Activated B cell treated with CpG ODN at 0.5 μM for 24 hours (primary cell): Measurements from ENCODE around the gene MEIKIN. TPM values are rescaled to one million over a fixed set of nuclear protein-coding genes. Genes with fewer than 3 reads are reported as not detected.

Experiments
- ATAC-seq: fragments of 200-7000 bp; cut with Tn5 transposase; one replicate; pipeline ENCODE4 v1.10.0; 2021; ENCODE audit warnings: low read depth, mild to moderate bottlenecking, moderate library complexity
- CTCF ChIA-PET: fragments of 350-600 bp; sonication (Branson Sonifier 250); formaldehyde crosslinking; loops from one replicate; lab custom pipeline; 2021; ENCODE audit warnings: antibody characterized with exemption; lab: Charles Lee
- POLR2A ChIA-PET: fragments of 350-600 bp; sonication (Branson Sonifier 250); formaldehyde crosslinking; loops from one replicate; lab custom pipeline; 2021; ENCODE audit warnings: antibody characterized with exemption; lab: Charles Lee
- DNase-seq: peaks from one replicate; pipeline ENCODE4 v3.0.0; 2022
- H3K27ac Mint-ChIP-seq: one replicate; pipeline ENCODE4 v1.8.0; 2020; ENCODE audit warnings: mixed read lengths
- H3K27me3 Mint-ChIP-seq: one replicate; pipeline ENCODE4 v1.8.0; 2021; ENCODE audit warnings: mixed read lengths
- H3K36me3 Mint-ChIP-seq: one replicate; pipeline ENCODE4 v1.8.0; 2021; ENCODE audit warnings: low read depth, mixed read lengths
- H3K4me1 Mint-ChIP-seq: one replicate; pipeline ENCODE4 v1.8.0; 2021; ENCODE audit warnings: mixed read lengths
- H3K4me3 Mint-ChIP-seq: one replicate; pipeline ENCODE4 v1.8.0; 2020; ENCODE audit warnings: mild to moderate bottlenecking, mixed read lengths
- H3K9me3 Mint-ChIP-seq: one replicate; pipeline ENCODE4 v1.8.0; 2020; ENCODE audit warnings: mixed read lengths
- intact Hi-C: fragments of 100-400 bp; cut with micrococcal nuclease; formaldehyde crosslinking; loops from one replicate; pipeline ENCODE4 v1.15.1; 2024
- total RNA-seq: library from RNA; stranded (reverse); gene quantifications from 2 replicates; pipeline ENCODE4 v1.2.3, GENCODE V29; 2022
- TF ChIP-seq, protein P1 (sequence below): fragments of 200-600 bp; IDR thresholded peaks from one replicate; pipeline ENCODE4 v1.8.0; 2022; ENCODE audit warnings: antibody characterized with exemption, mild to moderate bottlenecking

The MEIKIN gene
- total RNA-seq, 1 donor from 2014 or later = not detected

DNA sequence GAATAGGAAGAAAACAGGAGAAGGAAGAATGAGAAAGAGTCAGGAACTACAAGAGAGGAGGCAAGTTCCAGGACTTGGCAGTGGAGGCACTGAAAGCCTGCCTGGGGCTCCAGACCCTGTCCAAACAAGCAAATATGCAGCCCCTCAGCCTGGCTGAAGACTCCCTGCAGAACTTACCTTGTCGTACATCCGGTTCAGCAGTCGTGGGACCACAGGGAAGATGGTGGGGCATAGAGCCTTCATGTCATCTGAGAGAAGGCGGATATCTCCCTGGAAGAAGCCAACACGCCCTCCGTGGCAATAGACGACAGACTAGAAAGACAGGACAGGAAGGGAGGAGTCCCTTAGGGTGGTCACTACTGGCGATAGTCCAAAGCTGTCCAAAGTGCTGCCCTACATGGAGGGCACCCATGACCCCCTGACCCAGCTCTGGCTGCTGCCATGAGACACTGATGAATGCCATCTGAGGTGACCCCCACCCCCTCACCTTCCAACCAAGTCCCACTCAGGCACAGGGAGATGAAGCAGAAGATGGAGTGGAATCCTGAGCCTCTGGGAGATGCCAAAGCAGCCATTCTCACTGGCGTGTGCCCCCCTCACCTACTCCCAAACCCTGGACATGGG, 27.7 kb upstream of the MEIKIN start:
- POLR2A ChIA-PET = no interaction called here
- no peaks in the 10 kb centered on the region for H3K36me3 Mint-ChIP-seq
- TF ChIP-seq, protein P1, sequence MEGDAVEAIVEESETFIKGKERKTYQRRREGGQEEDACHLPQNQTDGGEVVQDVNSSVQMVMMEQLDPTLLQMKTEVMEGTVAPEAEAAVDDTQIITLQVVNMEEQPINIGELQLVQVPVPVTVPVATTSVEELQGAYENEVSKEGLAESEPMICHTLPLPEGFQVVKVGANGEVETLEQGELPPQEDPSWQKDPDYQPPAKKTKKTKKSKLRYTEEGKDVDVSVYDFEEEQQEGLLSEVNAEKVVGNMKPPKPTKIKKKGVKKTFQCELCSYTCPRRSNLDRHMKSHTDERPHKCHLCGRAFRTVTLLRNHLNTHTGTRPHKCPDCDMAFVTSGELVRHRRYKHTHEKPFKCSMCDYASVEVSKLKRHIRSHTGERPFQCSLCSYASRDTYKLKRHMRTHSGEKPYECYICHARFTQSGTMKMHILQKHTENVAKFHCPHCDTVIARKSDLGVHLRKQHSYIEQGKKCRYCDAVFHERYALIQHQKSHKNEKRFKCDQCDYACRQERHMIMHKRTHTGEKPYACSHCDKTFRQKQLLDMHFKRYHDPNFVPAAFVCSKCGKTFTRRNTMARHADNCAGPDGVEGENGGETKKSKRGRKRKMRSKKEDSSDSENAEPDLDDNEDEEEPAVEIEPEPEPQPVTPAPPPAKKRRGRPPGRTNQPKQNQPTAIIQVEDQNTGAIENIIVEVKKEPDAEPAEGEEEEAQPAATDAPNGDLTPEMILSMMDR = no peak
- no peaks in the 10 kb centered on the region for H3K9me3 Mint-ChIP-seq
- peaks cover 3% of the 10 kb centered on the region for H3K27me3 Mint-ChIP-seq
- ATAC-seq (no peak), DNase-seq (no peak)
- no peak overlapping the region for H3K27ac Mint-ChIP-seq
- CTCF ChIA-PET = no interaction called here
- no peaks in the 10 kb centered on the region for H3K4me1 Mint-ChIP-seq
- intact Hi-C loops = no loop called here
- H3K4me3 Mint-ChIP-seq = no peak overlapping the region

DNA sequence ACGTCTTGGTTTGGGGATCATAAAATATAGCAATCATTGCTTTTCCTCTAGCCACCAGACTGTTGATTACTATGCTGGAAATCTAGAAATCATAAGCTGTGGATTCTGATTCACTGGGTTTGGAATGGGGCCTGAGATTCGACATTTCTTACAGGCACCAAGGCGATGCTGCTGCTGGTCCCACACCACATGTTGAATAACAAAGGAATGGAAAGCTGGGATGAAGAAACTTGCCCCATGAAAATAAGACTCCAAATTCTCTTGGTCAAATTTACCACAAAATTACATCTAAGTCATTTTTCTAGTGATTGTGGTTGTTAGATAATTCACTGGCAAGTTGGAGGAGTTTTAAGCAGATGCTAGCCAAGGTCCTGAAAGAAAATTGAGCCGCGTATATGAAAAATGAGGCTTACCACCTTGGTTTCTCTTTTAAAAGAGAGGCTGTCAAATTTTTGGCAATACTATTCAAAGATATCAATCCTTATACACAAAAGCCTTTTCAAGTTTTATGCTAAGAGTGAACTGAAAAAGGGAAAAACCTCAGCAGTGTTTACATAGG, 23.0 kb upstream of the MEIKIN start:
- Mint-ChIP-seq H3K27me3 (peaks cover 7% of the 10 kb centered on the region), H3K27ac (no peak overlapping the region), H3K4me3 (no peak overlapping the region), H3K36me3 (no peaks in the 10 kb centered on the region), H3K4me1 (no peaks in the 10 kb centered on the region), H3K9me3 (no peaks in the 10 kb centered on the region)
- intact Hi-C loops = no loop called here
- DNase-seq (no peak), ATAC-seq (no peak)
- TF ChIP-seq, protein P1 = no peak
- POLR2A ChIA-PET = no interaction called here
- CTCF ChIA-PET = no interaction called here

DNA sequence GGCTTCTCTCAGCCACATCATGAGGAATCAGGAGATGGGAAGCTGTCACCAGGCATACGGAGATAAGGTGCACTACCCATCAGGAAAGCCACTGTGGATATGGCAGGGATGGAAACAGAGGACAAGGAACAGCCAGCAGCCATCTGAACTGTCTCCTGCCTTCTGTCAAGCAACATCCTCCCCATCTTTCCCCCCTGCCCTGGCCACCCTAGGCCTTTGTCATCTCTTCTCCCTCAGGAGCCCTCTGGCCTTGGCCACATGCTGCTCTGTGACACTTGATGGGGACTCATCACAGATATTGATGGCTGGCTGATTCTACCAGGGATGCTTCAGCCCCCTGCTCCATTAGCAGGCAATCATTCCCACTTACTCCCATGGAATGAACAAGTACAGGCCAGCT, 21.1 kb upstream of the MEIKIN start:
- no peak for ATAC-seq
- Mint-ChIP-seq H3K4me3 (no peak overlapping the region), H3K4me1 (no peaks in the 10 kb centered on the region), H3K36me3 (no peaks in the 10 kb centered on the region), H3K27me3 (peaks cover 7% of the 10 kb centered on the region), H3K9me3 (no peaks in the 10 kb centered on the region), H3K27ac (no peak overlapping the region)
- TF ChIP-seq, protein P1 = no peak
- CTCF ChIA-PET = no interaction called here
- intact Hi-C loops = no loop called here
- no peak for DNase-seq
- POLR2A ChIA-PET = no interaction called here

DNA sequence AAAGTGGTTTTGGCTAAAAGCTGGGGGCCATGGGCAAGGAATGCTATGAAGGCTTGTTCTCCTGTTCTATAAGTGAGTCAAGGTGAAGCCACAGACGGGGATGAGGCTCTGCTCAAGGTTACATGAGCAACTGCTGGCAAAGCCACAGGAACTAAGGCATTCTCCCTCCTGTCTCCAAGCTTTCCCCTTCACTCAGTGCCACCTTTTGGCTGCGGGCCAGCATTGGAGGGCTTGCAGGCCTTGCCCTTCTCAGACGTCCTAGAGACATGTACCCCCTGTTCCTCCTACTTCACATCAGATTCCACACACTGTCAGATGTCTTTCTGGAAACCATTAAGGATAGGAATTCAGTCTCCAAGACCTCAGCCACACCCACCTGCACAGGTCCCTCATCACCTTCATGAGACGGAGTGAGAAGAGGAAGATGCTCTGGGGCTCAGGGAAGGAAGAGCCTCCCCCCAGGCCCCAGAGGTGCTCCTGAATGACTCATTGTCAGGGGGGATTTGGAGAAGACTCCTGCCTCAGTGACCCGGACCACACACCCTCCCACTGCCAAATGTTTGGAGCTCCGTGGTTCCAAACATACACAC, 20.5 kb upstream of the MEIKIN start:
- no peak for ATAC-seq
- no peak overlapping the region for H3K4me3 Mint-ChIP-seq

DNA sequence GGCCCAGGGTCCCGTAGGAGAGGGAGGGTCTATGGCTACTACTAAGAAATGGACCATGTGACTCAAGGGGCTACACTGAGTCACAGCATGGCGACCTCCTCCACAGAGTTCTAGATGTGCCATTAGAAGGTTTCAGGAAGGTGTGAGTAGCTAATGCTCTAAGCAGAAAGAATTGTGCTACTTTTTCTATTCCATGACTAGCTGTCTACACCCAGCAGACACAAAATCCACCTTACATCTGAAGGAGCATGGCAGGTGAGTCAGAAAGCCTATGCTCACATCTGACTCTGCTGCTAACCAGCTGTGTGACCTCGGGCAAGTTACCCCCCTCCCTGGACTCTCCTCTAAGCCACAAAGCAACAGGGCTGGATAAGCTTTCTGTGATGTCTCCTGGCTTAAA, 14.4 kb upstream of the MEIKIN start:
- ChIA-PET POLR2A (no interaction called here), CTCF (no interaction called here)
- no peak overlapping the region for H3K4me3 Mint-ChIP-seq
- H3K27me3 Mint-ChIP-seq = no peaks in the 10 kb centered on the region
- H3K9me3 Mint-ChIP-seq = no peaks in the 10 kb centered on the region
- ATAC-seq = no peak
- TF ChIP-seq, protein P1 = no peak
- DNase-seq = no peak
- no peaks in the 10 kb centered on the region for H3K36me3 Mint-ChIP-seq
- H3K4me1 Mint-ChIP-seq = no peaks in the 10 kb centered on the region
- H3K27ac Mint-ChIP-seq = no peak overlapping the region
- intact Hi-C loops = no loop called here

More for the DNA sequence above, 20.5 kb upstream of the MEIKIN start:
- Mint-ChIP-seq H3K4me1 (no peaks in the 10 kb centered on the region), H3K27ac (no peak overlapping the region), H3K36me3 (no peaks in the 10 kb centered on the region), H3K27me3 (peaks cover 7% of the 10 kb centered on the region), H3K9me3 (no peaks in the 10 kb centered on the region)
- POLR2A ChIA-PET = no interaction called here
- DNase-seq = no peak
- TF ChIP-seq, protein P1 = no peak
- intact Hi-C loops = no loop called here
- CTCF ChIA-PET = no interaction called here
